Hematopoietic multipotent progenitor cell treated with erythropoietin and hydrocortisone succinate and interleukin-3 and kit ligand, for 15 days (in vitro differentiated cells): ENCODE data around the gene UNC119B.
"Not testable (repeated sequence)": the region's sequence is repeated elsewhere in the genome, so short reads cannot be mapped to it uniquely, and the experiment has no call there.

Source experiments
- DNase-seq: peaks from one replicate; pipeline ENCODE4 v3.0.0-alpha.2; 2015; ENCODE audit warnings: low spot score

The UNC119B gene

DNA sequence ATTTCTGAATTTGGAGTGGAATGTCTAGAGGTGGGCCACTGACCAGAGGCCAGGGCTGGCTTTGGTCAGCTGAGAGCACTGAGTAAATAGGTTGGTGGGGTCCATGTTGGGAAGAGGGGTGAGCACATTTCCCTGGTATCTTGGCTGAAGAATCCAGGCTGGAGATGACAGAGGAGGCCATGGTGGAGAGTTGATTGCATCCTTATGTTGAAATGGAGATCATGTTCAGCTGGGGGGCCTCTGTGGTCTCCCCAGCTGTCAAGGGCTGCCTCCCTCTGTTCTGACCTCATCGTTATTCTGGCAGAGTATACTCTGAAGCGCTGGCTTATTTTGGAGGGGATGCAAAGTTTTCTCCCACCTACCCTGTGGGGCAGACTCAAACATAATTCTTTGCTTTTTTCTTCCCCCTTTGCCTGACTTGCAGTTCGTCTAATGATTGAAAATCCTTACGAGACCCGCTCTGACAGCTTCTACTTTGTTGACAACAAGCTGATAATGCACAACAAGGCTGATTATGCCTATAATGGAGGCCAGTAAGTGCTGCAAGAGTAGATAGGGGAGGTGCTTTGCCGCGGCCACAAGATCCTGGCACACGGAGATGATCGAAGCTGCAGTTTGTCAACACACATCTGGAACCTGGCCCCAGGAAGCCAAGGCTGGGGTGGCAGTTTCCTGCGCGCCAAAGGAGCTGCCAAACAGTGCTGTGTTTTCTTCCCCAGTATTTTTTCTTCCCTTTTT, 9.4 kb downstream of the UNC119B start:
- DNase-seq, result peak; percentile 83

DNA sequence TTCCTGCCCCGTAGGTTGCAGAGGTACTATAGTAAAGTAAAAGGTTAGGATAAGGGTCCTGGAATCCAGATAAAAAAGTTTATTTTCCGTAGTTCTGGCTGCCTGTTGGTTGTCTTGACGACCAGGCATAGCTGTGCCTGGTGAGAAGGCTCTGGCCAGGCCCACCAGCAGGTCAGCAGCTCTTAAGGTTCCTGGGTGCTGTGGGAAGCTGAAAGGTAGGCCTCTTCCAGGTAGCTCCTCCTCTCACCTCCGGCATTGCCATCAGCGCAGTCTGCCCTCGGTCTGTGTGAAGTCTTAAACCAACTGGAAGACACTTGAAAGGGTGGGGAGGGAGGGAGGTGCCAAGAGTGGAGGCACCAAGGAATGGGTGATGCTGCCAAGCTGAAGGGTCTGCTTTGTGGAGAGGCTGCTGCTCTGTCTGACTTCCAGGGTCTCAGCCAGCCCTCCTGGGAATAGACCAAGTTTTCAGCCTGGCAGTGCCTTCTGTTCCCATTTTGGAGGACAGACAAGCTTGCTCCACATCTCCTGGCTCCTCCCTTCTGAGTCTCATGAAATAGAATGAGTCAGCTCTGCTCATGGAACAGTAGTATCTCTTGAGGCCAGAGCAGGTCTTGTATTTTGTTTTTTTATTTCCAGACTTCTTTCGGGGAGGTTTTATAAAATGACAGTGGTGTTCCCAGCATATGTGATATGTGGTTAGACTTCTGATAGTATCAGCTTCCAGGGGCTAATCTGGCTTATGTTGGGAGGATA, 10.2 kb downstream of the UNC119B start:
- peak; percentile 93 for DNase-seq

GRCh38 chr12:120720987-120721801, 10.9 kb downstream of the UNC119B start:
- peak; percentile 13 for DNase-seq

GRCh38 chr12:120721866-120722265, 11.6 kb downstream of the UNC119B start:
- DNase-seq, result peak; percentile 23

DNA sequence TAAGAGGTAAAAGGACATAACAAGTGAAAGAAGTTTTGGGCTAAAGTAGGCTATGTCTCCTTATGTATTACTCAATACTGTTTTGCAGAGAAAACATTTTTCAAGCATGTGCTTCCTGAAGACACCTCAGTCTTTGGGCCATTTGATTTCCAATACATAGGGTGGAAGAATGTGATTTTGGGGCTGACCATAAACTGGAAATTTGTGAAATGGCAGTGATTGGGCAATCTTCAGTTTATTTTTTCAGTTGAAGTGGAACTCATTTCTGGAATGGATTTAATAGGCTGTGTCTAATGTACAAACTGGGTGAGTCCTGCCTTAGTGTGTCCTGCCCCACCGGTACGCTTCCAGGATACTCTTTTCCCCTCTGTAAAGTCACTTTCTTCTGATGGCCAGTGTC, 12.5 kb downstream of the UNC119B start:
- DNase-seq, result no peak

DNA sequence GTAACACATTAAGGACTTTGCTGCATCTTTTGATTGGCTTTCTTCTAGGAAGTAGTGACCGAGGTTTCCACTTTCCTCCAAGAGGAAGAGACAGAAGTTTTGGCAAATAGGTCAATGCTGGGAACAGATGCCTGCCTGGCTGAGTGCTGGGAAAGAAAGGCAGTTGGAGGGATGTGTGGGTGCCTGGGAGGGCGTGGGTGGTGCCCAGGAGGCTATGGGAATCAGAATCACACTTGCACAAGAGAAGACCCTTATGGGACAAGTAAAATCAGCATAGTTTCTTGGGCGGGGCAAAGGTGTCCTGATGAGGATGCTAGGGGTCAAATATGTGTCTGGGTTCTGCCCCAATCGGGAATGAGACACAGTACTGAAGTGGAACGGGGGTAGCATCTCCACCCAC, 14.5 kb downstream of the UNC119B start:
- no peak for DNase-seq

- DNase-seq, result no peak
These were observed 14.9 kb downstream of the UNC119B start for GRCh38 chr12:120725151-120725658.

- peak; percentile 92 for DNase-seq
These were observed 15.6 kb downstream of the UNC119B start, which contains the start of gene ACADS for GRCh38 chr12:120725659-120726509. Gene ACADS, plus strand, starts transcription at chr12:120725826. Its CDS starts 60 bp downstream, at chr12:120725886.

- no peak for DNase-seq
These were observed 16.2 kb downstream of the UNC119B start for GRCh38 chr12:120726510-120726793.

GRCh38 chr12:120726961-120727360, 16.7 kb downstream of the UNC119B start:
- DNase-seq, result no peak

DNA sequence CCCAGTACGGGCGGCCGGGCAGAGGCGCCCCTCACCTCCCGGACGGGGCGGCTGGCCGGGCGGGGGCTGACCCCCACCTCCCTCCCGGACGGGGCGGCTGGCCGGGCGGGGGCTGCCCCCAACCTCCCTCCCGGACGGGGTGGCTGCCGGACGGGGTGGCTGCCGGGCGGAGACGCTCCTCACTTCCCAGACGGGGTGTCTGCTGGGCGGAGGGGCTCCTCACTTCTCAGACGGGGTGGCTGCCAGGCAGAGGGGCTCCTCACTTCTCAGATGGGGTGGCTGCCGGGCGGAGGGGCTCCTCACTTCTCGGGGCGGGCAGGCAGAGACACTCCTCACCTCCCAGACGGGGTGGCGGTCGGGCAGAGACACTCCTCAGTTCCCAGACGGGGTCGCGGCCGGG, 21.9 kb downstream of the UNC119B start:
- DNase-seq, result not testable (repeated sequence)

DNA sequence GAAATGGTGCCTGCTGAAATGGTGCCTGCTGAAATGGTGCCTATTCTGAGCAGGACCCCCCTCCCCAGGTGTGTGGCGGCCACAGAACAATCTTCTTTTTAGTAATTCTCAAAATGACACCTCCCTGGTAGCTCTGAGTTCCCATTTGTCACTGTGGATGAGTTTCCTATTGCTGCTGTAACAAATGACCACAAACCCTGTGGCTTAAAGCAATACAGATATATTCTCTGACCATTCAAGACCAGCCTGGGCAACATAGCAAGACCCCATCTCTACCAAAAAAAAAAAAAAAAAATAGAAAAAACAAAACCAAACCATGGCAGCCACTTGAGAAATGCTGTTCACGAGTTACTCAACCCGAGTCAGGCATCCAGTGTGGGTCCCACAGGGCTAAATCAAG, 23.3 kb downstream of the UNC119B start:
- DNase-seq, result no peak

DNA sequence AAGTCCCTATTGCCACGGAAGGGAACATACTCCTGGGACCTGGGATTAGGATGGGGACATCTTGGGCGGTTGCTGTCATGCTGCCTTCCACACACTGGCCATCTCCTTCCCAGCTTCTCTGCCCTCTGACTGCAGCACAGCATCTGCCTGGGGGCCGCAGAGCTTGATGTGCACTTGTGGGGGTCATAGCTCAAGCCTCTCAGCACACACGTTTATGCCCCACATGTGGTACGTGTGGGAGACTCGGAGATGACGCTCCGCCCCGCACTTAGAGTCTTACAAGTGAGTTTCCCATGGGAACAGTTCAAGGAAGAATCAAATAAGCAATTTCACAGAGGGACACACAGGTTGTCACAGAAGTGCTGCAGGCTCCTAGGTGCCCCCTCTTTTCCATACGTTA, 24.0 kb downstream of the UNC119B start:
- DNase-seq, result no peak

- DNase-seq, result no peak
These were observed 24.9 kb downstream of the UNC119B start for GRCh38 chr12:120735181-120735580.

DNA sequence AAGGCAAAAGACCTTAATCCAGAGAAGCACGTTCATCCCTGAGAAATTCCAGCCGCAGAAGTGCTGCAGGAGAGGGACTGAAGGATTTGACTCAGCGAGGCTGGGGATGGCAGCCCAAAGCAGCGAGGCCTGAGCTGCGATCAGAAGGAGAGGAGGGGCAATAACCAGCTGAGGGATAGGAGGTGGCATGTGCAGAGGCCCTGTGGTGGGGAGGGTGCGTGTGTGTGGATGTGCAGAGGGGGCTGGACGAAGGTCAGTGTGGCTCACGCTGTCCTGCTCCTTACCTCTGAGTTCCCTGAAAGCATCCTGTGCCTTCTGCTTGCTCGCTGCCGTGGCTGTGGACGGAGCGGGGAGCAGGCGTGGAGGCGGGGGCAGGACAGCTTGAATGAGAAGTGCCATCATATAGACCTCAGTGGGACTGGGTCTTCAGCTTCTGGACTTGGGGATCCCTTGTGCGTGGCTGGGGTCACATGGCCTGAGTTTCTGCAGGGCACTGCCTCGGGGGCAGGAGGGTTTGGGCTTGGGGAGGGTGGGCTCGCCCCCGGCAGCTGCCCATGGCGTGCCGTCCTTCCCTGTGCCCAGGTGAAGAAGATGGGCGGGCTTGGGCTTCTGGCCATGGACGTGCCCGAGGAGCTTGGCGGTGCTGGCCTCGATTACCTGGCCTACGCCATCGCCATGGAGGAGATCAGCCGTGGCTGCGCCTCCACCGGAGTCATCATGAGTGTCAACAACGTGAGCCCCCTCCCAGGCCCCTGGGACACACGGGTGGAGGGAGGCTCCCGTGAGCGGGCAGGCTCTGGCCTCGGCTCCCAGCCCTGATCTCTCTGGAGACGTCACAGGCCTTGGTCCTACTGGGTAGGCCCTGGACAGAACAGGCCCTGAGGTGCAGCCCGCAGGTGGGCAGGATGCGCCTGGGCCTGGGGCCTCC, 26.4 kb downstream of the UNC119B start:
- DNase-seq, result no peak

DNA sequence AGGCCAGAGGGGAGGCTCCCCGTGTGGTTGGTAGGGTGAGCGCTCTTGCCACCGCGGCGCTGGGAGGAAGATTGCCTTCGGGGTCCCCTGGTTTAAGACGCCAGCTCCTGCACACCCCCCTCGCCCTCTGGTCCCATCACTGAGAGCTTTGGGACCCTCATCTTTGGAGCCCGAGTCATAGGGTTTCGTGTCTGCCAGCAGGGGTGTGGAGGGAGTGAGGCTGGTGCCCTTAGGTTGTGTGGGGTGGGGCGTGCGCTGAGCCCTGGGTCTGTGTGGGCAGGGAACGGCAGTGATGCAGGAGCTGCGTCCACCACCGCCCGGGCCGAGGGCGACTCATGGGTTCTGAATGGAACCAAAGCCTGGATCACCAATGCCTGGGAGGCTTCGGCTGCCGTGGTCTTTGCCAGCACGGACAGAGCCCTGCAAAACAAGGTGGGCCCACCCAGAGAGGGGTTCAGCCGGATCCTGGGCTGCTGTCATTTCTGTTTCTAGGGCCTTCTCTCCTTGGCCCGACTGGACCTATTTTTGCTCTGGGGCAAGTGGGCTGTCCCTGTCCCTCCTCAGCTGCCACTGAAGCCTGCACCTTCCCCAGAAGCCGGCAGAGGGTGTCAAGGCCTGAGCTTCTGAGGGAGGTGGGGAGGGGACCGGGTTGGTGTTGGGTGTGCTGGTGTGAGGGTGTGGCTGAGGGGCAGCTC, 27.4 kb downstream of the UNC119B start:
- no peak for DNase-seq

GRCh38 chr12:120738252-120739030, 28.2 kb downstream of the UNC119B start:
- DNase-seq, result no peak

- no peak for DNase-seq
These were observed 28.9 kb downstream of the UNC119B start for GRCh38 chr12:120739031-120739762.
